ENCODE results near the gene PRDM15. TPM values are rescaled to one million over a fixed set of nuclear protein-coding genes. Genes with fewer than 3 reads are reported as not detected.

Gene PRDM15
- total RNA-seq, 1 donor from 2014 or later: 13.6 TPM

- H3K36me3 Mint-ChIP-seq (ENCODE audit: low read depth): peaks cover 49% of the 10 kb centered on the region
- no peak overlapping the region for H3K27ac Mint-ChIP-seq
- CTCF ChIA-PET: interaction anchor here (1.5 kb wide), 1 partner anchor 299 kb away, joined by 5 read pairs; no protein-coding TSS in a partner anchor
- POLR2A ChIA-PET: no interaction called here
- DNase-seq (no peak), ATAC-seq (ENCODE audit: low read depth) (no peak)
- no peak overlapping the region for H3K4me3 Mint-ChIP-seq
- no peaks in the 10 kb centered on the region for H3K9me3 Mint-ChIP-seq
- no peaks in the 10 kb centered on the region for H3K27me3 Mint-ChIP-seq
- H3K4me1 Mint-ChIP-seq: peaks cover 8% of the 10 kb centered on the region
- intact Hi-C loops (cut with micrococcal nuclease): loop anchor here (5.0 kb wide), 3 partner anchors 48 to 438 kb away; no protein-coding TSS in a partner anchor
- no peak for TF ChIP-seq CTCF (IDR thresholded peaks at IDR 0.05)
Measured at GRCh38 chr21:41819236-41819855, 59.8 kb downstream of the PRDM15 start.

GRCh38 chr21:41817877-41818855 is 61.0 kb downstream of the PRDM15 start:
- Mint-ChIP-seq H3K27ac (no peak overlapping the region), H3K4me1 (peaks cover 8% of the 10 kb centered on the region), H3K36me3 (ENCODE audit: low read depth) (peaks cover 46% of the 10 kb centered on the region), H3K27me3 (no peaks in the 10 kb centered on the region), H3K4me3 (no peak overlapping the region), H3K9me3 (no peaks in the 10 kb centered on the region)
- no peak for ATAC-seq (ENCODE audit: low read depth)
- ChIA-PET POLR2A (no interaction called here), CTCF (interaction anchor here (1.8 to 4.2 kb wide), 4 partner anchors 78 to 535 kb away, joined by 10 to 102 read pairs (median 22); no protein-coding TSS in a partner anchor)
- no peak for TF ChIP-seq CTCF (IDR thresholded peaks at IDR 0.05)
- intact Hi-C loops (cut with micrococcal nuclease): loop anchor here (1.0 to 5.0 kb wide), 9 partner anchors 49 to 697 kb away; partner anchors contain the start of genes PRDM15 and ZBTB21
- no peak for DNase-seq

- ATAC-seq (ENCODE audit: low read depth) (peak; percentile 69), DNase-seq (no peak)
- Mint-ChIP-seq H3K4me1 (peaks cover 8% of the 10 kb centered on the region), H3K27ac (no peak overlapping the region), H3K36me3 (ENCODE audit: low read depth) (peaks cover 49% of the 10 kb centered on the region), H3K9me3 (no peaks in the 10 kb centered on the region), H3K4me3 (no peak overlapping the region), H3K27me3 (no peaks in the 10 kb centered on the region)
- ChIA-PET POLR2A (interaction anchor here (1.0 to 1.4 kb wide), 4 partner anchors 8 to 300 kb away, joined by 3 to 6 read pairs (median 3); no protein-coding TSS in a partner anchor), CTCF (interaction anchor here (0.8 to 4.2 kb wide), 30 partner anchors 10 to 536 kb away, joined by 3 to 102 read pairs (median 5); no protein-coding TSS in a partner anchor)
- intact Hi-C loops (cut with micrococcal nuclease): loop anchor here (1.0 to 5.0 kb wide), 9 partner anchors 50 to 696 kb away; partner anchors contain the start of genes PRDM15 and ZBTB21
- TF ChIP-seq CTCF (IDR thresholded peaks at IDR 0.05): no peak
Measured at GRCh38 chr21:41817228-41817627, 61.9 kb downstream of the PRDM15 start.

GRCh38 chr21:41816583-41817165 is 62.5 kb downstream of the PRDM15 start:
- POLR2A ChIA-PET: interaction anchor here (0.7 to 1.4 kb wide), 5 partner anchors 8 to 300 kb away, joined by 3 to 6 read pairs (median 3); no protein-coding TSS in a partner anchor
- Mint-ChIP-seq H3K27me3 (no peaks in the 10 kb centered on the region), H3K27ac (no peak overlapping the region), H3K4me1 (peaks cover 8% of the 10 kb centered on the region), H3K4me3 (no peak overlapping the region), H3K9me3 (no peaks in the 10 kb centered on the region), H3K36me3 (ENCODE audit: low read depth) (peaks cover 47% of the 10 kb centered on the region)
- TF ChIP-seq CTCF (IDR thresholded peaks at IDR 0.05): no peak
- intact Hi-C loops (cut with micrococcal nuclease): loop anchor here (1.0 to 5.0 kb wide), 13 partner anchors 51 to 696 kb away; partner anchors contain the start of genes PRDM15 and ZBTB21
- ATAC-seq (ENCODE audit: low read depth): peak; percentile 94
- DNase-seq: peak; percentile 53
- CTCF ChIA-PET: interaction anchor here (0.6 to 4.2 kb wide), 33 partner anchors 9 to 535 kb away, joined by 3 to 102 read pairs (median 5); no protein-coding TSS in a partner anchor
